KBM-7 (cell line): Measurements from ENCODE around the gene COPS9.

Experiments used
- DNase-seq: peaks from one replicate; pipeline ENCODE4 v3.0.0-alpha.2; 2015
- in situ Hi-C: fragments of 300-500 bp; cut with MboI; formaldehyde crosslinking; loops from 2 replicates; pipeline ENCODE4 v1.14.3; 2020; ENCODE audit warnings: low sequenced_read_pairs, low pct_unique_long_range_greater_than_20kb, mixed read lengths

COPS9 gene

GRCh38 chr2:240153418-240153817 lies 17.3 kb upstream of the COPS9 start:
- in situ Hi-C loops = no loop called here
- DNase-seq = no peak

GRCh38 chr2:240151477-240152031 lies 15.4 kb upstream of the COPS9 start:
- no peak for DNase-seq
- in situ Hi-C loops = no loop called here

GRCh38 chr2:240149943-240150784 lies 14.1 kb upstream of the COPS9 start:
- peak; percentile 37 for DNase-seq
- in situ Hi-C loops = no loop called here

- DNase-seq = no peak
- in situ Hi-C loops = no loop called here
These were observed 11.9 kb upstream of the COPS9 start for GRCh38 chr2:240147911-240148587.

- DNase-seq = no peak
- in situ Hi-C loops = no loop called here
These were observed 11.3 kb upstream of the COPS9 start for GRCh38 chr2:240147382-240147781.

- in situ Hi-C loops = no loop called here
- DNase-seq = no peak
These were observed 10.6 kb upstream of the COPS9 start for GRCh38 chr2:240146627-240147278.

GRCh38 chr2:240146141-240146561 lies 10.0 kb upstream of the COPS9 start:
- in situ Hi-C loops = no loop called here

GRCh38 chr2:240145461-240145860 lies 9.4 kb upstream of the COPS9 start:
- in situ Hi-C loops = no loop called here
- DNase-seq = no peak

More at GRCh38 chr2:240146141-240146561, 10.0 kb upstream of the COPS9 start:
- no peak for DNase-seq

GRCh38 chr2:240144649-240145261 lies 8.7 kb upstream of the COPS9 start:
- in situ Hi-C loops = no loop called here

GRCh38 chr2:240143801-240144648 lies 7.9 kb upstream of the COPS9 start:
- in situ Hi-C loops = no loop called here
- peak; percentile 74 for DNase-seq

More at GRCh38 chr2:240144649-240145261, 8.7 kb upstream of the COPS9 start:
- DNase-seq = no peak

- DNase-seq = no peak
- in situ Hi-C loops = no loop called here
These were observed 7.2 kb upstream of the COPS9 start for GRCh38 chr2:240143276-240143675.

- no peak for DNase-seq
- in situ Hi-C loops = no loop called here
These were observed 6.8 kb upstream of the COPS9 start for GRCh38 chr2:240142859-240143258.

- DNase-seq = no peak
- in situ Hi-C loops = no loop called here
These were observed 6.2 kb upstream of the COPS9 start for GRCh38 chr2:240142256-240142775.

- in situ Hi-C loops = no loop called here
- no peak for DNase-seq
These were observed 5.6 kb upstream of the COPS9 start for GRCh38 chr2:240141736-240142135.

GRCh38 chr2:240140920-240141319 lies 4.8 kb upstream of the COPS9 start:
- in situ Hi-C loops = no loop called here
- DNase-seq = no peak

GRCh38 chr2:240140511-240140910 lies 4.4 kb upstream of the COPS9 start, which contains the start of gene OTOS:
OTOS (minus strand) TSS chr2:240140658; CDS start chr2:240140326, 332 bp downstream.
- in situ Hi-C loops = no loop called here
- no peak for DNase-seq

GRCh38 chr2:240139666-240140393 lies 3.7 kb upstream of the COPS9 start:
- in situ Hi-C loops = no loop called here
- DNase-seq = no peak
